ENCODE results near the gene DPCD. TPM values are rescaled to one million over a fixed set of nuclear protein-coding genes. Genes with fewer than 3 reads are reported as not detected.

DPCD gene
- total and polyA plus RNA-seq, 2 donors (not counting 3 experiments of a cell fraction or from before 2014, with no cell fraction given), result 25.3 to 39.3 TPM

DNA sequence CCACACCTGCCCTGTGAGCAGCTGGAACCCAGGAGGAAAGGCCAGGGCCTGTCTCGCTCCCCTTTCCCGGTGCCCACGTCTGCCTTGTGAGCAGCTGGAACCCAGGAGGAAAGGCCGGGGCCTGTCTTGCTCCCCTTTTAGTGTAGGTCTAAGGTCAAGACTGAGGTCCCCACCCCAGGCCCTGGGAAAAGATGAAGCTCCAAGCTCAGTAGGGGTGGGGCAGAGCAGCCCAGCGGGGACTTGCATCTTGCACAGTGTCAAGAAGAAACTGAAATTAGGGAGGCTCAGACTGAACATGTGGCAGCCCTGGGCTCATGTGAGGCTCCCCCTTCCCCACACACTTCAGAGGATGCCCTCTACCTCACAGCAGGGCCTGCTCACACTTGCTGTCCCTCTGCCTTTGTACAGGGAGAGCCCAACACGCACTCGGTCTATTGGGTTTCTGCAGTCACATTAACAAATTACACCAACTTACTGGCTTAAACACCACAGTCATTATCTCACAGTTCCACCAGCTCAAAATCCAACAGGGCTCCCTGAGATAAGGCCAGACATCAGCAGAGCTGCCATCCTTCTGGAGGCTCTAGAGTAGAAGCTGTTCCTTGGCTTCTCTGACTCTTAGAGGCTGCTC lies 12.4 kb upstream of the DPCD start:
- DNase-seq (ENCODE audit: low read depth, low spot score) (no peak), FAIRE-seq (no peak)
- dilution Hi-C loops (cut with MboI; ENCODE audit: extremely low pct_ligation_motif_present, low sequenced_read_pairs) (no loop called here), intact Hi-C loops (cut with micrococcal nuclease) (no loop called here)
- no peaks in the 10 kb centered on the region for H3K27me3 ChIP-seq (ENCODE audit: control insufficient read depth in 2 of 2, insufficient read depth in 2 of 2, low read length in 2 of 2)
- POLR2A ChIA-PET, result interaction anchor here (0.7 kb wide), 1 partner anchor 1019 kb away, joined by 6 read pairs; no protein-coding TSS in a partner anchor
- H3K4me2 ChIP-seq (ENCODE audit: insufficient read depth, low read length), result no peak overlapping the region
- TF ChIP-seq, protein P1, sequence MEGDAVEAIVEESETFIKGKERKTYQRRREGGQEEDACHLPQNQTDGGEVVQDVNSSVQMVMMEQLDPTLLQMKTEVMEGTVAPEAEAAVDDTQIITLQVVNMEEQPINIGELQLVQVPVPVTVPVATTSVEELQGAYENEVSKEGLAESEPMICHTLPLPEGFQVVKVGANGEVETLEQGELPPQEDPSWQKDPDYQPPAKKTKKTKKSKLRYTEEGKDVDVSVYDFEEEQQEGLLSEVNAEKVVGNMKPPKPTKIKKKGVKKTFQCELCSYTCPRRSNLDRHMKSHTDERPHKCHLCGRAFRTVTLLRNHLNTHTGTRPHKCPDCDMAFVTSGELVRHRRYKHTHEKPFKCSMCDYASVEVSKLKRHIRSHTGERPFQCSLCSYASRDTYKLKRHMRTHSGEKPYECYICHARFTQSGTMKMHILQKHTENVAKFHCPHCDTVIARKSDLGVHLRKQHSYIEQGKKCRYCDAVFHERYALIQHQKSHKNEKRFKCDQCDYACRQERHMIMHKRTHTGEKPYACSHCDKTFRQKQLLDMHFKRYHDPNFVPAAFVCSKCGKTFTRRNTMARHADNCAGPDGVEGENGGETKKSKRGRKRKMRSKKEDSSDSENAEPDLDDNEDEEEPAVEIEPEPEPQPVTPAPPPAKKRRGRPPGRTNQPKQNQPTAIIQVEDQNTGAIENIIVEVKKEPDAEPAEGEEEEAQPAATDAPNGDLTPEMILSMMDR (IDR thresholded peaks at IDR 0.05; ENCODE audit: extremely low read depth in 1 of 2, insufficient read depth in 1 of 2, low read depth in 1 of 2, low read length in 2 of 2), result no peak
- TF ChIP-seq GATA2 (IDR thresholded peaks at IDR 0.05; ENCODE audit: insufficient read depth, insufficient read length, low read depth, low read length) (no peak), FOS (IDR thresholded peaks at IDR 0.05; ENCODE audit: borderline replicate concordance, insufficient read depth, low read length) (no peak), POLR2A (IDR thresholded peaks at IDR 0.05; ENCODE audit: low read depth, low read length) (no peak), EZH2 (IDR thresholded peaks at IDR 0.05; ENCODE audit: borderline replicate concordance, low read depth, low read length, severe bottlenecking) (no peak), MYC (IDR thresholded peaks at IDR 0.05; ENCODE audit: low read depth, low read length) (no peak), POLR2AphosphoS5 (IDR thresholded peaks at IDR 0.05; ENCODE audit: insufficient read depth, low read depth, low read length) (no peak), JUN (IDR thresholded peaks at IDR 0.05; ENCODE audit: borderline replicate concordance, insufficient read depth, insufficient read length, low read depth) (no peak)
- TF ChIP-seq, protein P2, sequence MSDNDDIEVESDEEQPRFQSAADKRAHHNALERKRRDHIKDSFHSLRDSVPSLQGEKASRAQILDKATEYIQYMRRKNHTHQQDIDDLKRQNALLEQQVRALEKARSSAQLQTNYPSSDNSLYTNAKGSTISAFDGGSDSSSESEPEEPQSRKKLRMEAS (IDR thresholded peaks at IDR 0.05; ENCODE audit: insufficient read depth, insufficient read length), result no peak
- CTCF ChIA-PET, result interaction anchor here (0.6 to 1.4 kb wide), 7 partner anchors 10 to 362 kb away, joined by 3 to 6 read pairs (median 3); no protein-coding TSS in a partner anchor
- no peak overlapping the region for H3K9ac ChIP-seq (replicated peaks; ENCODE audit: extremely low read depth, insufficient read depth, low read length)
- no peak overlapping the region for H3K4me3 ChIP-seq (replicated peaks in 1 of 3; ENCODE audit: insufficient read depth in 1 of 3, low read depth in 1 of 3, low read length in 3 of 3)
- H3K36me3 ChIP-seq (ENCODE audit: control insufficient read depth in 2 of 2, extremely low read depth in 1 of 2, insufficient read depth in 2 of 2, low read length in 2 of 2), result peaks cover 0 to 4% of the 10 kb centered on the region in 2 experiments
- peaks cover under 1% of the 10 kb centered on the region for H3K4me1 ChIP-seq (ENCODE audit: control insufficient read depth, extremely low read depth, insufficient read depth, low read length)
- no peaks in the 10 kb centered on the region for H4K20me1 ChIP-seq (replicated peaks; ENCODE audit: control insufficient read depth, extremely low read depth, insufficient read depth, low read length)
- no peaks in the 10 kb centered on the region for H3K9me3 ChIP-seq (replicated peaks; ENCODE audit: control insufficient read depth, insufficient read depth, low read length)
- no peaks in the 10 kb centered on the region for H3K9me1 ChIP-seq (replicated peaks; ENCODE audit: control insufficient read depth, extremely low read depth, insufficient read depth, low read length)
- no peaks in the 10 kb centered on the region for H3K79me2 ChIP-seq (ENCODE audit: control insufficient read depth, insufficient read depth, low read length)
- H3K27ac ChIP-seq (ENCODE audit: insufficient read depth, low read depth, low read length), result no peak overlapping the region
- no TSS peak for BruUV-seq (replicated peaks)
- no peak overlapping the region for H2AFZ ChIP-seq (ENCODE audit: low read depth, low read length)

All from endothelial cell of umbilical vein (primary cell).